Ishikawa (cell line): Measurements from ENCODE around the gene OR1S1.

ENCODE experiments used
- CEBPB ChIP-seq: IDR thresholded peaks from 2 replicates; pipeline ENCODE4 v1.6.1; 2012
- CREB1 ChIP-seq: IDR thresholded peaks from 2 replicates; pipeline ENCODE4 v1.6.1; 2012; ENCODE audit warnings: low read depth
- EGR1 ChIP-seq: IDR thresholded peaks from 2 replicates; pipeline ENCODE4 v1.6.1; 2012
- EP300 ChIP-seq: IDR thresholded peaks from 2 replicates; pipeline ENCODE4 v1.6.1; 2012; ENCODE audit warnings: borderline replicate concordance
- FOXM1 ChIP-seq: IDR thresholded peaks from 2 replicates; pipeline ENCODE4 v1.6.1; 2012; ENCODE audit warnings: low read depth, borderline replicate concordance
- MAX ChIP-seq: IDR thresholded peaks from 2 replicates; pipeline ENCODE4 v1.6.1; 2012
- RAD21 ChIP-seq: IDR thresholded peaks from 2 replicates; pipeline ENCODE4 v1.6.1; 2012; ENCODE audit warnings: low read depth
- REST ChIP-seq: IDR thresholded peaks from 2 replicates; pipeline ENCODE4 v1.6.1; 2012; ENCODE audit warnings: low read depth, mild to moderate bottlenecking
- TAF1 ChIP-seq: IDR thresholded peaks from 2 replicates; pipeline ENCODE4 v1.6.1; 2012; ENCODE audit warnings: low read depth, mild to moderate bottlenecking
- TEAD4 ChIP-seq: IDR thresholded peaks from 2 replicates; pipeline ENCODE4 v1.6.1; 2012
- YY1 ChIP-seq: IDR thresholded peaks from 2 replicates; pipeline ENCODE4 v1.6.1; 2012; ENCODE audit warnings: low read depth
- ZBTB7A ChIP-seq: IDR thresholded peaks from 2 replicates; pipeline ENCODE4 v1.6.1; 2012; ENCODE audit warnings: low read depth

GRCh38 chr11:58165504-58166106 is 46.9 kb upstream of the OR1S1 start:
- no peak for TF ChIP-seq TEAD4
- TF ChIP-seq EP300: no peak
- no peak for TF ChIP-seq RAD21
- TF ChIP-seq MAX: no peak
- no peak for TF ChIP-seq CEBPB
- TF ChIP-seq ZBTB7A: no peak
- no peak for TF ChIP-seq CREB1
- no peak for TF ChIP-seq REST
- no peak for TF ChIP-seq YY1
- no peak for TF ChIP-seq TAF1
- no peak for TF ChIP-seq EGR1
- TF ChIP-seq FOXM1: no peak
